Loucy (cell line): ENCODE data around the gene SAFB2.
"Not testable (repeated sequence)": the region's sequence is repeated elsewhere in the genome, so short reads cannot be mapped to it uniquely, and the experiment has no call there.

ENCODE experiments used
- H2AFZ ChIP-seq: fragments of 200-600 bp; sonication (generic); 2 replicates; pipeline ENCODE4 v1.6.0; 2016; ENCODE audit warnings: antibody characterized with exemption, mild to moderate bottlenecking, low read length, moderate library complexity
- H3F3A ChIP-seq: fragments of 200-600 bp; 2 replicates; pipeline ENCODE4 v1.6.0; 2016; ENCODE audit warnings: antibody characterized with exemption, low read depth, mild to moderate bottlenecking
- H3K27me3 ChIP-seq: fragments of 200-600 bp; sonication (generic); 2 replicates; pipeline ENCODE4 v1.6.1; 2014; ENCODE audit warnings: low read length, mild to moderate bottlenecking; ENCODE audit not compliant: insufficient read depth, poor library complexity, severe bottlenecking
- H3K36me3 ChIP-seq: fragments of 200-600 bp; sonication (generic); 2 replicates; pipeline ENCODE4 v1.6.1; 2016; ENCODE audit warnings: low read length; ENCODE audit not compliant: insufficient read depth
- H3K4me1 ChIP-seq: fragments of 200-600 bp; sonication (generic); 2 replicates; pipeline ENCODE4 v1.5.1; 2014; ENCODE audit warnings: low read length, mild to moderate bottlenecking; ENCODE audit not compliant: insufficient read depth, poor library complexity, severe bottlenecking
- H3K4me2 ChIP-seq: fragments of 200-600 bp; sonication (generic); 2 replicates; pipeline ENCODE4 v1.6.0; 2014; ENCODE audit warnings: antibody characterized with exemption, low read length, low read depth, mild to moderate bottlenecking; ENCODE audit not compliant: poor library complexity, severe bottlenecking
- H3K4me3 ChIP-seq: fragments of 200-600 bp; sonication (generic); 2 replicates; pipeline ENCODE4 v1.5.1; 2014; ENCODE audit warnings: low read length, mild to moderate bottlenecking, mixed read lengths; ENCODE audit not compliant: poor library complexity, severe bottlenecking
- H3K79me2 ChIP-seq: fragments of 200-600 bp; sonication (generic); 2 replicates; pipeline ENCODE4 v1.6.1; 2014; ENCODE audit warnings: low read length; ENCODE audit not compliant: insufficient read depth
- H3K9ac ChIP-seq: fragments of 200-600 bp; sonication (generic); 2 replicates; pipeline ENCODE4 v1.6.0; 2014; ENCODE audit warnings: mild to moderate bottlenecking, low read depth, low read length, moderate library complexity; ENCODE audit not compliant: poor library complexity, severe bottlenecking
- H3K9me2 ChIP-seq: fragments of 200-600 bp; sonication (generic); replicated peaks from 2 replicates; pipeline ENCODE4 v1.6.1; 2016; ENCODE audit warnings: low read depth, low read length, mixed read lengths
- H3K9me3 ChIP-seq: fragments of 200-600 bp; sonication (generic); 2 replicates; pipeline ENCODE4 v1.6.1; 2014; ENCODE audit warnings: mild to moderate bottlenecking, antibody characterized with exemption, low read length, low read depth; ENCODE audit not compliant: insufficient read depth
- H4K20me1 ChIP-seq: fragments of 200-600 bp; sonication (generic); 2 replicates; pipeline ENCODE4 v1.6.0; 2014; ENCODE audit warnings: antibody characterized with exemption, low read length, mild to moderate bottlenecking; ENCODE audit not compliant: insufficient read depth, poor library complexity, severe bottlenecking
- CTCF ChIP-seq: fragments of 200-600 bp; sonication (generic); conservative IDR thresholded peaks from 2 replicates; pipeline ENCODE4 v1.5.1; 2014; ENCODE audit warnings: mild to moderate bottlenecking, antibody characterized with exemption, low read length
- EZH2phosphoT487 ChIP-seq: fragments of 200-600 bp; IDR thresholded peaks from 2 replicates; pipeline ENCODE4 v1.6.1; 2018; ENCODE audit warnings: antibody characterized with exemption, mild to moderate bottlenecking, moderate library complexity, borderline replicate concordance

Gene SAFB2

GRCh38 chr19:5609881-5610448 is 12.6 kb downstream of the SAFB2 start:
- Histone ChIP-seq H3K36me3 (peaks cover 87% of the 10 kb centered on the region), H3K9me2 (no peaks in the 10 kb centered on the region), H3K4me3 (no peak overlapping the region), H3K27me3 (no peaks in the 10 kb centered on the region), H3K9me3 (no peaks in the 10 kb centered on the region), H4K20me1 (peaks cover 11% of the 10 kb centered on the region), H2AFZ (no peak overlapping the region), H3K4me2 (no peak overlapping the region), H3K9ac (no peak overlapping the region), H3K4me1 (no peaks in the 10 kb centered on the region), H3K79me2 (peaks cover 39% of the 10 kb centered on the region; the same call in 1 of the 2 replicates), H3F3A (no peaks in the 10 kb centered on the region)
- no peak for TF ChIP-seq EZH2phosphoT487
- no peak for TF ChIP-seq CTCF

- Histone ChIP-seq H3K79me2 (peaks cover 34% of the 10 kb centered on the region; the same call in 1 of the 2 replicates), H4K20me1 (peaks cover 11% of the 10 kb centered on the region), H3K36me3 (peaks cover 87% of the 10 kb centered on the region)
- not testable (repeated sequence) for H3K9me2 ChIP-seq, H3K4me2 ChIP-seq, H3K9me3 ChIP-seq, H3K4me3 ChIP-seq, H3K27me3 ChIP-seq, H3K4me1 ChIP-seq, H2AFZ ChIP-seq, H3K9ac ChIP-seq, H3F3A ChIP-seq
These were observed 13.8 kb downstream of the SAFB2 start for GRCh38 chr19:5608766-5609165.

- Histone ChIP-seq H3K4me2 (no peak overlapping the region), H3K36me3 (peaks cover 87% of the 10 kb centered on the region)
These were observed 14.3 kb downstream of the SAFB2 start for GRCh38 chr19:5608291-5608690.

More at GRCh38 chr19:5608291-5608690, 14.3 kb downstream of the SAFB2 start:
- H3K9ac ChIP-seq: no peak overlapping the region
- no peak for TF ChIP-seq EZH2phosphoT487
- no peak for TF ChIP-seq CTCF
- no peaks in the 10 kb centered on the region for H3K27me3 ChIP-seq
- H3K9me2 ChIP-seq: no peaks in the 10 kb centered on the region
- no peak overlapping the region for H2AFZ ChIP-seq
- H3K79me2 ChIP-seq: peaks cover 31% of the 10 kb centered on the region; the same call in 1 of the 2 replicates
- no peak overlapping the region for H3K4me3 ChIP-seq
- H3K4me1 ChIP-seq: no peaks in the 10 kb centered on the region
- H4K20me1 ChIP-seq: peaks cover 11% of the 10 kb centered on the region
- no peaks in the 10 kb centered on the region for H3K9me3 ChIP-seq
- no peaks in the 10 kb centered on the region for H3F3A ChIP-seq
